Measurements from ENCODE around the gene KCNJ6. TPM values are rescaled to one million over a fixed set of nuclear protein-coding genes. Genes with fewer than 3 reads are reported as not detected.

KCNJ6 gene
- total and polyA plus RNA-seq, 8 donors: 0.28 to 1.9 (median 0.55) TPM

DNA sequence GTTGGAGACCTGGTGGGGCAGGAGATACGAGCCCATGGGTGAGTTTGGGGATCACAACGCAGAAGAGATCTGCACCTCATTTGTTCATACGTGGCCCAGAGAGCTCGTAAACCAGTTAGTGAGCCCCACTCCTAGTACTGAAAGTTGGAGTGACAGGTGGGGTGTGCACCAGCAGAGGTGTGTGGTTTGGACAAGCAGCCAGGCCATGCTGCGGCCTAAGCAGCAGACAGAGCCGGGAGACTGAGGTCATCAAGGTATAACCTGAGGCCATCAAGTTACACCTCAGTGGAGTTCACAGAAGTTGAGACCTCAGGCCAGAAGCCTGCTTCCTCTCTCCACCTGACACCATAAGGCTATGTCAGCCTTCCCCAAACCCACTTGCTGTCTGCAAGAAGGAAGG is 27.6 kb downstream of the KCNJ6 start:
- H3K9me3 ChIP-seq: no peaks in the 10 kb centered on the region
- H3K27me3 ChIP-seq: no peaks in the 10 kb centered on the region
- no peak overlapping the region for H3K4me3 ChIP-seq
- H3K27ac ChIP-seq: no peak overlapping the region
- no peaks in the 10 kb centered on the region for H3K4me1 ChIP-seq
- H3K36me3 ChIP-seq: no peaks in the 10 kb centered on the region
- TF ChIP-seq, protein P1, sequence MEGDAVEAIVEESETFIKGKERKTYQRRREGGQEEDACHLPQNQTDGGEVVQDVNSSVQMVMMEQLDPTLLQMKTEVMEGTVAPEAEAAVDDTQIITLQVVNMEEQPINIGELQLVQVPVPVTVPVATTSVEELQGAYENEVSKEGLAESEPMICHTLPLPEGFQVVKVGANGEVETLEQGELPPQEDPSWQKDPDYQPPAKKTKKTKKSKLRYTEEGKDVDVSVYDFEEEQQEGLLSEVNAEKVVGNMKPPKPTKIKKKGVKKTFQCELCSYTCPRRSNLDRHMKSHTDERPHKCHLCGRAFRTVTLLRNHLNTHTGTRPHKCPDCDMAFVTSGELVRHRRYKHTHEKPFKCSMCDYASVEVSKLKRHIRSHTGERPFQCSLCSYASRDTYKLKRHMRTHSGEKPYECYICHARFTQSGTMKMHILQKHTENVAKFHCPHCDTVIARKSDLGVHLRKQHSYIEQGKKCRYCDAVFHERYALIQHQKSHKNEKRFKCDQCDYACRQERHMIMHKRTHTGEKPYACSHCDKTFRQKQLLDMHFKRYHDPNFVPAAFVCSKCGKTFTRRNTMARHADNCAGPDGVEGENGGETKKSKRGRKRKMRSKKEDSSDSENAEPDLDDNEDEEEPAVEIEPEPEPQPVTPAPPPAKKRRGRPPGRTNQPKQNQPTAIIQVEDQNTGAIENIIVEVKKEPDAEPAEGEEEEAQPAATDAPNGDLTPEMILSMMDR (IDR thresholded peaks at IDR 0.05): no peak
- no peak for DNase-seq
- intact Hi-C loops (cut with DNase I): no loop called here
- ATAC-seq: no peak
- no peak for FAIRE-seq
- 78 to 83% methylated on average over 6 of the region's 6 CpGs for WGBS, 2 donors

DNA sequence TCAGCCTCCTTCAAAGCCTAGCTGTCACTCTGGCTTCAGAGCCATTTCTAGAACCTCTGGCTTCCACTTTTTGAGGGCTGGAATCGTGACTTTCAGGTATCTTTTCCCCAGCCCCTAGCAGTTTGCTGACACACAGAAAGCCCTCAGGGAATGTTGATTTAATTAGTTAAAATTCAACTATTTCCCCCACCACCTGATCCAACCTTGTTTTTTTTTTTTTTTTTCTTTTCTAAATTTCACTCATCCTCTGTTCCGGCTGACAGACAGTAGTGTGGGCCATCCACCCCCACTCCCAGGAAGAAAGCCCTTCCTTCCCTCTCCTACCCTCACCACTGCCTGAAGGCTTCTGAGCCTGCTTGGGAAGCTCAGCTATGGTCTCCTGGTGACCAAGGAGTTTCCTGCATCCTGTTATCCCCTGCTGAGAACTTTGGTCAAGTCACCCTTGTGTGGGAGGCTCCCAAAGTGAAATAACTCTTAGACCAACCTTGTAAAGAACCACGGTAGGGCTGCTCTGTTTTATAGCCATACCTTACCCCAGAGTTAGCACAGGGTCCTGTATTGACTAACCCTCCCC is 29.4 kb downstream of the KCNJ6 start:
- no peaks in the 10 kb centered on the region for H3K4me1 ChIP-seq
- FAIRE-seq: no peak

DNA sequence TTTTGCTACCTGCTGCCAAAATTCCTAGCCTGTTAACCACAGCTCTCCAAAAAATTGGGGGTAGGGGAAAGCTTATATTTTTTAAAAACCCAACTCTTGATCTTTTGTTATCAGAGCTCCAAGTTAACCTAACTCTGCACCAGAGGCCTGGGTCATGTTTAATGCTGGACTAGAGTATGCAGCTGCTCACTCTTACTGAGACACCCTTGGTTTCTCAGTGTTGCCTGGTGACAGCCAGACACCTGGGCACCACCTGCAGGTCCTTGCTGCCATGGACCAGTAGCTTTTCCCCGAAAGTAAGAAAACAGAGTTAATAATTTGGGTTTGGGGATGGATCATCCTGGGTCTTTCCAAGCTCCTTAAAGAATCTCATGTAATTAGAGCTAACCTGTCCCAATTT is 30.1 kb downstream of the KCNJ6 start:
- ATAC-seq: peak in 2 of 4 donors; percentile 56 to 73
- 34 to 55% methylated on average over 1 of the region's 1 CpG for WGBS, 2 donors
- no peaks in the 10 kb centered on the region for H3K27me3 ChIP-seq
- no peaks in the 10 kb centered on the region for H3K9me3 ChIP-seq
- no peaks in the 10 kb centered on the region for H3K36me3 ChIP-seq
- H3K4me1 ChIP-seq: no peaks in the 10 kb centered on the region
- intact Hi-C loops (cut with DNase I): no loop called here
- TF ChIP-seq, protein P1 (IDR thresholded peaks at IDR 0.05): no peak
- H3K4me3 ChIP-seq: no peak overlapping the region
- H3K27ac ChIP-seq: no peak overlapping the region
- DNase-seq: no peak
- no peak for FAIRE-seq

More for the DNA sequence above, 29.4 kb downstream of the KCNJ6 start:
- Histone ChIP-seq H3K9me3 (no peaks in the 10 kb centered on the region), H3K4me3 (no peak overlapping the region), H3K27ac (no peak overlapping the region), H3K27me3 (no peaks in the 10 kb centered on the region), H3K36me3 (no peaks in the 10 kb centered on the region)
- no peak for DNase-seq
- no peak for ATAC-seq
- intact Hi-C loops (cut with DNase I): no loop called here
- WGBS, 2 donors: 27 to 32% methylated on average over 3 of the region's 3 CpGs
- TF ChIP-seq, protein P1 (IDR thresholded peaks at IDR 0.05): no peak

DNA sequence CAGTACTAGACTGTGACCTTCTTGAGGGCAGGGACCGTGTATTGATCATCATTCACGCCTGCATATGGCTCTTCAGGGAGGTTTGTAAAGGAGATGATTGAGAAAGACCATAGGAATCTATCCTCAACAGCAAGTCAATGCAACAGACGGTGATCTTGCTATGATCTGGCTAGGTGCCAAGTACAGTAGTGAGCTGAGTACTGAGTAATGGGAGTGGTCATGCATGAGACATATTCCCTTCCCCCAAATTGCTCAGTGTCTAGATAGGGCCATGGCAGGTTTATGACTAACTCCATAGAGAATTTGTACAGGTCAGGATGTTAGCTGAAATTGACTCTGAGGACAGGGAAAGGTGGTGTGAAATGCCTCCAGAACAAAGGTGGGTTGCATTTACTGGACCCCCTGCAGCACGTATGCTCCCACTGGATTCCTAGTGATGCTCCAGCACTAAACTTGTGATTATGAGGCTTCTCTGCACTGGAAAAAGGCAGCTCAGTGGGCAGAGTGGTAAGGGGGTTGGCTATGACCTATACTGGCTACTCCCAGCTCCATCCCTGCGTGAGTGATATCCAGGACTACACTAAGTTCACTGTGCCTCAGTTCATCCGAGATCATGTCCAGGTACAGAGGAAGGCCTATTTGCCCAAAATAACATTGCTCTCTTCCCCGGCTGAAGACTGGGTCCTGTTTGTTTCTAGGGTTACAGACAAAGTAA is 37.2 kb downstream of the KCNJ6 start:
- no peak for FAIRE-seq
- DNase-seq: no peak
- intact Hi-C loops (cut with DNase I): no loop called here
- no peaks in the 10 kb centered on the region for H3K36me3 ChIP-seq
- H3K27ac ChIP-seq: no peak overlapping the region
- WGBS, 2 donors: 36 to 49% methylated on average over 7 of the region's 7 CpGs
- H3K9me3 ChIP-seq: no peaks in the 10 kb centered on the region
- H3K27me3 ChIP-seq: no peaks in the 10 kb centered on the region
- no peaks in the 10 kb centered on the region for H3K4me1 ChIP-seq
- TF ChIP-seq, protein P1 (IDR thresholded peaks at IDR 0.05): no peak
- H3K4me3 ChIP-seq: no peak overlapping the region
- no peak for ATAC-seq

All from pancreas (tissue), 10 donors.